GM12801 (cell line): ENCODE measurements around the gene LRP11.

Source experiments
- TF ChIP-seq, protein P1 (sequence below): IDR thresholded peaks from one replicate; pipeline ENCODE4 v1.5.1; 2011; ENCODE audit warnings: control low read depth; ENCODE audit not compliant: insufficient read length; ENCODE audit errors: extremely low read depth

LRP11 gene

GRCh38 chr6:149906405-149906804 is 42.2 kb upstream of the LRP11 start:
- TF ChIP-seq, protein P1, sequence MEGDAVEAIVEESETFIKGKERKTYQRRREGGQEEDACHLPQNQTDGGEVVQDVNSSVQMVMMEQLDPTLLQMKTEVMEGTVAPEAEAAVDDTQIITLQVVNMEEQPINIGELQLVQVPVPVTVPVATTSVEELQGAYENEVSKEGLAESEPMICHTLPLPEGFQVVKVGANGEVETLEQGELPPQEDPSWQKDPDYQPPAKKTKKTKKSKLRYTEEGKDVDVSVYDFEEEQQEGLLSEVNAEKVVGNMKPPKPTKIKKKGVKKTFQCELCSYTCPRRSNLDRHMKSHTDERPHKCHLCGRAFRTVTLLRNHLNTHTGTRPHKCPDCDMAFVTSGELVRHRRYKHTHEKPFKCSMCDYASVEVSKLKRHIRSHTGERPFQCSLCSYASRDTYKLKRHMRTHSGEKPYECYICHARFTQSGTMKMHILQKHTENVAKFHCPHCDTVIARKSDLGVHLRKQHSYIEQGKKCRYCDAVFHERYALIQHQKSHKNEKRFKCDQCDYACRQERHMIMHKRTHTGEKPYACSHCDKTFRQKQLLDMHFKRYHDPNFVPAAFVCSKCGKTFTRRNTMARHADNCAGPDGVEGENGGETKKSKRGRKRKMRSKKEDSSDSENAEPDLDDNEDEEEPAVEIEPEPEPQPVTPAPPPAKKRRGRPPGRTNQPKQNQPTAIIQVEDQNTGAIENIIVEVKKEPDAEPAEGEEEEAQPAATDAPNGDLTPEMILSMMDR: no peak

- TF ChIP-seq, protein P1: no peak
These were observed 41.8 kb upstream of the LRP11 start for GRCh38 chr6:149905911-149906371.

GRCh38 chr6:149905371-149905910 is 41.3 kb upstream of the LRP11 start:
- TF ChIP-seq, protein P1: no peak

- TF ChIP-seq, protein P1: no peak
These were observed 40.7 kb upstream of the LRP11 start for GRCh38 chr6:149904661-149905370.

GRCh38 chr6:149903938-149904611 is 39.9 kb upstream of the LRP11 start:
- TF ChIP-seq, protein P1: no peak

GRCh38 chr6:149901444-149902140 is 37.4 kb upstream of the LRP11 start:
- TF ChIP-seq, protein P1: no peak
